Measurements from ENCODE around the gene RNASE1. TPM values are rescaled to one million over a fixed set of nuclear protein-coding genes. Genes with fewer than 3 reads are reported as not detected.

RNASE1 gene
- total and polyA plus RNA-seq, 9 of the 15 experiments (the other 6 are each of a cell fraction or from before 2014, with no cell fraction given), result 6.4 to 33.3 (median 13.9) TPM

DNA sequence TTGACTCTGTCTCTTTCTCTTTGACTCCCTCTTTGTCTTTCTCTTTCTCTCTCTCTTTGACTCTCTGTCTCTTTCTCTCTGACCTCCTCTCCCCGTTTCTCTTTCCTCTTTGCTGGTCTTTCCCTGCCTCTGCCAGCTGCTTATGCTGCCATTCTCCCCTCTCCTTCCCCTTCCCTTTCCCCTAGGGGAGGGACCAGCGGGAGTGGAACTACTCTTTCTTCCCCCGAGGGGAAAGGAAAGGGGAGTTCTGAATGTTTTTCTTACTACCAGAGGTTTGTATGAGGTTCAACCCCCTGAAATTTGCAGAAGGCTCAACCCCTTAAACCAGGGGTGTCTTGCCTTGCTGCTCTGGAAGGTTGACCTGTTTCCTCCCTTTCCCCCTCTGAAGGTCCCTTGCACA is 24.7 kb upstream of the RNASE1 start (continued):
- TF ChIP-seq SRSF1 (IDR thresholded peaks at IDR 0.05; ENCODE audit: low read depth, low read length) (no peak), ILK (tag; IDR thresholded peaks at IDR 0.05; ENCODE audit: borderline replicate concordance, low read depth) (no peak), ZNF408 (CRISPR knock-in tag; IDR thresholded peaks at IDR 0.05; ENCODE audit: low read depth) (no peak), CHD2 (IDR thresholded peaks at IDR 0.05; ENCODE audit: low read depth, low read length) (no peak), RBM34 (IDR thresholded peaks at IDR 0.05; ENCODE audit: borderline replicate concordance, insufficient read depth, low read length) (no peak), ZKSCAN1 (IDR thresholded peaks at IDR 0.05; ENCODE audit: low read depth, low read length) (no peak), ELF1 (tag; IDR thresholded peaks at IDR 0.05) (no peak), ZNF57 (CRISPR knock-in tag; IDR thresholded peaks at IDR 0.05) (no peak)
- TF ChIP-seq, protein P1, sequence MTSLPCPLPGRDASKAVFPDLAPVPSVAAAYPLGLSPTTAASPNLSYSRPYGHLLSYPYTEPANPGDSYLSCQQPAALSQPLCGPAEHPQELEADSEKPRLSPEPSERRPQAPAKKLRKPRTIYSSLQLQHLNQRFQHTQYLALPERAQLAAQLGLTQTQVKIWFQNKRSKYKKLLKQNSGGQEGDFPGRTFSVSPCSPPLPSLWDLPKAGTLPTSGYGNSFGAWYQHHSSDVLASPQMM (CRISPR knock-in tag; IDR thresholded peaks at IDR 0.05), result no peak
- TF ChIP-seq, protein P2, sequence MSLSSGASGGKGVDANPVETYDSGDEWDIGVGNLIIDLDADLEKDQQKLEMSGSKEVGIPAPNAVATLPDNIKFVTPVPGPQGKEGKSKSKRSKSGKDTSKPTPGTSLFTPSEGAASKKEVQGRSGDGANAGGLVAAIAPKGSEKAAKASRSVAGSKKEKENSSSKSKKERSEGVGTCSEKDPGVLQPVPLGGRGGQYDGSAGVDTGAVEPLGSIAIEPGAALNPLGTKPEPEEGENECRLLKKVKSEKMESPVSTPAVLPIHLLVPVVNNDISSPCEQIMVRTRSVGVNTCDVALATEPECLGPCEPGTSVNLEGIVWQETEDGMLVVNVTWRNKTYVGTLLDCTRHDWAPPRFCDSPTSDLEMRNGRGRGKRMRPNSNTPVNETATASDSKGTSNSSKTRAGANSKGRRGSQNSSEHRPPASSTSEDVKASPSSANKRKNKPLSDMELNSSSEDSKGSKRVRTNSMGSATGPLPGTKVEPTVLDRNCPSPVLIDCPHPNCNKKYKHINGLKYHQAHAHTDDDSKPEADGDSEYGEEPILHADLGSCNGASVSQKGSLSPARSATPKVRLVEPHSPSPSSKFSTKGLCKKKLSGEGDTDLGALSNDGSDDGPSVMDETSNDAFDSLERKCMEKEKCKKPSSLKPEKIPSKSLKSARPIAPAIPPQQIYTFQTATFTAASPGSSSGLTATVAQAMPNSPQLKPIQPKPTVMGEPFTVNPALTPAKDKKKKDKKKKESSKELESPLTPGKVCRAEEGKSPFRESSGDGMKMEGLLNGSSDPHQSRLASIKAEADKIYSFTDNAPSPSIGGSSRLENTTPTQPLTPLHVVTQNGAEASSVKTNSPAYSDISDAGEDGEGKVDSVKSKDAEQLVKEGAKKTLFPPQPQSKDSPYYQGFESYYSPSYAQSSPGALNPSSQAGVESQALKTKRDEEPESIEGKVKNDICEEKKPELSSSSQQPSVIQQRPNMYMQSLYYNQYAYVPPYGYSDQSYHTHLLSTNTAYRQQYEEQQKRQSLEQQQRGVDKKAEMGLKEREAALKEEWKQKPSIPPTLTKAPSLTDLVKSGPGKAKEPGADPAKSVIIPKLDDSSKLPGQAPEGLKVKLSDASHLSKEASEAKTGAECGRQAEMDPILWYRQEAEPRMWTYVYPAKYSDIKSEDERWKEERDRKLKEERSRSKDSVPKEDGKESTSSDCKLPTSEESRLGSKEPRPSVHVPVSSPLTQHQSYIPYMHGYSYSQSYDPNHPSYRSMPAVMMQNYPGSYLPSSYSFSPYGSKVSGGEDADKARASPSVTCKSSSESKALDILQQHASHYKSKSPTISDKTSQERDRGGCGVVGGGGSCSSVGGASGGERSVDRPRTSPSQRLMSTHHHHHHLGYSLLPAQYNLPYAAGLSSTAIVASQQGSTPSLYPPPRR (CRISPR knock-in tag; IDR thresholded peaks at IDR 0.05; ENCODE audit: borderline replicate concordance), result no peak

Data from K562 (cell line).